Mammary epithelial cell (primary cell): ENCODE results near the gene ELK1.

Experiments used
- EZH2 ChIP-seq: IDR thresholded peaks from 2 replicates; pipeline ENCODE4 v1.6.1; 2012; ENCODE audit warnings: low read length, inconsistent platforms, borderline replicate concordance
- TF ChIP-seq, protein P1 (sequence below), 2 donors: IDR thresholded peaks in 1 of 2; conservative IDR thresholded peaks in 1 of 2; 2 replicates each; pipeline ENCODE4 v1.5.1; 2011 to 2012; ENCODE audit warnings: inconsistent platforms in 2 of 2, low read length in 2 of 2, mild to moderate bottlenecking in 2 of 2, control low read depth in 1 of 2, low read depth in 1 of 2; ENCODE audit not compliant: insufficient read depth in 1 of 2; ENCODE audit errors: extremely low read depth in 1 of 2

DNA sequence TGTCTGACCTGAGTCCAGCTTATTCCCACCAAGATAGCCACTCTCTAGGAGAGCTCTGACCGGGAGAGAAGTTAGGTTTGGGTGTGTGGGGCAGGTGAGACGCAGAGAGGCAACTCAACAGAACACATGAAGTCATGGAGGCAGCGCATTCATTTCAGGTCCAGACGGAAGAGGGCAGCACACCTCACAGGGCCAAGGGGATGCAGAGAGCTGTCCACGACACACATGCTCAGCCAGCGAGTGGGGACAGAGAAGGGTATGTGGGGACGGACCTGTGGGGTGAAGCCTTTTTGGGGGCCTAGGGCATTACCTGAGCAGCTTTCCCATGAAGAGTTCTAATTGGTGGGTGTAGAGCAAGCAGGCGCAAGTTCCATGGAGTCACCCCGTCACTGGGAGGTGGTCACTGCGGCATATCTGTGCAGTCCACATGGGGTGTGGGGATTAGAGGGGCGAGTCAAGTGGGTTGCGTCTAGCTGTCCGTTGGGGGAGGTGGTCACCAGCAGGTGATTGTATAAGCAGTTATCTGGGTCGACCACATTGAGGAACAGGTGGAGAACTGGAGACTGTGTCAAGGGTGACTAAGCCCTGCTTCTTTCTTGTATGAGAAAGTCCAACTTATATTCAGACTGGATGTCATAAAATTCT lies 32.9 kb upstream of the ELK1 start:
- TF ChIP-seq, protein P1, sequence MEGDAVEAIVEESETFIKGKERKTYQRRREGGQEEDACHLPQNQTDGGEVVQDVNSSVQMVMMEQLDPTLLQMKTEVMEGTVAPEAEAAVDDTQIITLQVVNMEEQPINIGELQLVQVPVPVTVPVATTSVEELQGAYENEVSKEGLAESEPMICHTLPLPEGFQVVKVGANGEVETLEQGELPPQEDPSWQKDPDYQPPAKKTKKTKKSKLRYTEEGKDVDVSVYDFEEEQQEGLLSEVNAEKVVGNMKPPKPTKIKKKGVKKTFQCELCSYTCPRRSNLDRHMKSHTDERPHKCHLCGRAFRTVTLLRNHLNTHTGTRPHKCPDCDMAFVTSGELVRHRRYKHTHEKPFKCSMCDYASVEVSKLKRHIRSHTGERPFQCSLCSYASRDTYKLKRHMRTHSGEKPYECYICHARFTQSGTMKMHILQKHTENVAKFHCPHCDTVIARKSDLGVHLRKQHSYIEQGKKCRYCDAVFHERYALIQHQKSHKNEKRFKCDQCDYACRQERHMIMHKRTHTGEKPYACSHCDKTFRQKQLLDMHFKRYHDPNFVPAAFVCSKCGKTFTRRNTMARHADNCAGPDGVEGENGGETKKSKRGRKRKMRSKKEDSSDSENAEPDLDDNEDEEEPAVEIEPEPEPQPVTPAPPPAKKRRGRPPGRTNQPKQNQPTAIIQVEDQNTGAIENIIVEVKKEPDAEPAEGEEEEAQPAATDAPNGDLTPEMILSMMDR (conservative IDR thresholded peaks at IDR 0.05 in 1 of 2, IDR thresholded peaks at IDR 0.05 in 1 of 2; ENCODE audit: extremely low read depth in 1 of 2, insufficient read depth in 1 of 2, low read depth in 1 of 2, low read length in 2 of 2), result no peak
- no peak for TF ChIP-seq EZH2
